Breast epithelium (tissue), 3 donors: ENCODE data around the gene PDX1.

Experiments used
- POLR2A ChIP-seq: fragments of 450-650 bp; IDR thresholded peaks from one replicate; pipeline ENCODE4 v1.6.1; 2016; ENCODE audit warnings: antibody characterized with exemption, mild to moderate bottlenecking, moderate library complexity
- TF ChIP-seq, protein P1 (sequence below), 3 donors: fragments of 450-650 bp; IDR thresholded peaks; one replicate each; pipeline ENCODE4 v1.5.1; 2016 to 2017; ENCODE audit warnings: antibody characterized with exemption in 3 of 3, mild to moderate bottlenecking in 3 of 3, moderate library complexity in 3 of 3

GRCh38 chr13:27952876-27953675 is 33.3 kb downstream of the PDX1 start:
- TF ChIP-seq, protein P1, sequence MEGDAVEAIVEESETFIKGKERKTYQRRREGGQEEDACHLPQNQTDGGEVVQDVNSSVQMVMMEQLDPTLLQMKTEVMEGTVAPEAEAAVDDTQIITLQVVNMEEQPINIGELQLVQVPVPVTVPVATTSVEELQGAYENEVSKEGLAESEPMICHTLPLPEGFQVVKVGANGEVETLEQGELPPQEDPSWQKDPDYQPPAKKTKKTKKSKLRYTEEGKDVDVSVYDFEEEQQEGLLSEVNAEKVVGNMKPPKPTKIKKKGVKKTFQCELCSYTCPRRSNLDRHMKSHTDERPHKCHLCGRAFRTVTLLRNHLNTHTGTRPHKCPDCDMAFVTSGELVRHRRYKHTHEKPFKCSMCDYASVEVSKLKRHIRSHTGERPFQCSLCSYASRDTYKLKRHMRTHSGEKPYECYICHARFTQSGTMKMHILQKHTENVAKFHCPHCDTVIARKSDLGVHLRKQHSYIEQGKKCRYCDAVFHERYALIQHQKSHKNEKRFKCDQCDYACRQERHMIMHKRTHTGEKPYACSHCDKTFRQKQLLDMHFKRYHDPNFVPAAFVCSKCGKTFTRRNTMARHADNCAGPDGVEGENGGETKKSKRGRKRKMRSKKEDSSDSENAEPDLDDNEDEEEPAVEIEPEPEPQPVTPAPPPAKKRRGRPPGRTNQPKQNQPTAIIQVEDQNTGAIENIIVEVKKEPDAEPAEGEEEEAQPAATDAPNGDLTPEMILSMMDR (IDR thresholded peaks at IDR 0.05), result no peak
- no peak for TF ChIP-seq POLR2A
